HepG2 (cell line): ENCODE measurements around the gene DTX4. TPM values are rescaled to one million over a fixed set of nuclear protein-coding genes. Genes with fewer than 3 reads are reported as not detected.

Source experiments
- HMG20A ChIP-seq: IDR thresholded peaks from 2 replicates; pipeline ENCODE4 v1.6.1; 2016; ENCODE audit warnings: borderline replicate concordance
- MAZ ChIP-seq, 2 experiments: sonication (generic) in 1 of 2; formaldehyde crosslinking in 1 of 2; IDR thresholded peaks; 2 replicates each; pipeline versions ENCODE4 v1.5.0 to v1.6.1; 2012 to 2020; ENCODE audit warnings: low read depth in 2 of 2, mild to moderate bottlenecking in 2 of 2, borderline replicate concordance in 1 of 2, improper control_type of control experiment in 1 of 2, low read length in 1 of 2, missing genetic modification reagents in 1 of 2, moderate library complexity in 1 of 2
- NR2F6 ChIP-seq, 2 experiments: IDR thresholded peaks; 2 replicates each; pipeline ENCODE4 v1.6.1; 2016; ENCODE audit warnings: antibody characterized with exemption in 1 of 2, mild to moderate bottlenecking in 1 of 2
- RBM39 ChIP-seq: fragments of 200-400 bp; formaldehyde crosslinking; IDR thresholded peaks from one replicate; pipeline ENCODE4 v1.6.1; 2018; ENCODE audit warnings: antibody characterized with exemption, mild to moderate bottlenecking, low read depth, low read length; ENCODE audit not compliant: poor library complexity, severe bottlenecking
- RFXANK ChIP-seq: IDR thresholded peaks from 2 replicates; pipeline ENCODE4 v1.6.1; 2016
- TGIF2 ChIP-seq: IDR thresholded peaks from 2 replicates; pipeline ENCODE4 v1.6.1; 2016; ENCODE audit warnings: control low read depth, missing compliant biosample characterization
- TRIM24 ChIP-seq: sonication (generic); formaldehyde crosslinking; IDR thresholded peaks from 2 replicates; pipeline ENCODE4 v1.8.0; 2022; ENCODE audit warnings: mild to moderate bottlenecking, missing genetic modification reagents
- ZFP37 ChIP-seq: sonication (generic); formaldehyde crosslinking; IDR thresholded peaks from 2 replicates; pipeline ENCODE4 v1.4.0; 2020; ENCODE audit warnings: missing genetic modification reagents, borderline replicate concordance
- ZNF17 ChIP-seq: sonication (generic); formaldehyde crosslinking; IDR thresholded peaks from 2 replicates; pipeline ENCODE4 v1.5.0; 2020; ENCODE audit warnings: mild to moderate bottlenecking, missing genetic modification reagents
- ZNF367 ChIP-seq: sonication (generic); formaldehyde crosslinking; IDR thresholded peaks from 2 replicates; pipeline ENCODE4 v1.4.0; 2020; ENCODE audit warnings: missing genetic modification reagents, borderline replicate concordance
- ZNF563 ChIP-seq: sonication (generic); formaldehyde crosslinking; IDR thresholded peaks from 2 replicates; pipeline ENCODE4 v1.8.0; 2022; ENCODE audit warnings: mild to moderate bottlenecking, moderate library complexity, missing genetic modification reagents
- ZNF614 ChIP-seq: IDR thresholded peaks from 2 replicates; pipeline ENCODE4 v1.6.1; 2018; ENCODE audit warnings: missing biosample characterization, missing genetic modification reagents, inconsistent platforms, borderline replicate concordance
- ZNF615 ChIP-seq: sonication (generic); formaldehyde crosslinking; IDR thresholded peaks from 2 replicates; pipeline ENCODE4 v1.5.0; 2020; ENCODE audit warnings: mild to moderate bottlenecking, missing genetic modification reagents, borderline replicate concordance
- ZNF816 ChIP-seq: sonication (generic); formaldehyde crosslinking; IDR thresholded peaks from 2 replicates; pipeline ENCODE4 v1.8.0; 2022; ENCODE audit warnings: missing genetic modification reagents, mild to moderate bottlenecking, borderline replicate concordance
- polyA plus RNA-seq, 8 experiments: library from polyadenylated mRNA; depleted of rRNA in 3 of 8; stranded (reverse) in 7 of 8; unstranded in 1 of 8; fragments of >200 nt; fragmentation: Illumina TruSeq in 4 of 8; extraction: Trizol in 4 of 8; gene quantifications; 2 replicates each; pipeline versions ENCODE4 v1.2.1 to v1.2.3, GENCODE V29; 2011 to 2016; ENCODE audit warnings: low read depth in 4 of 8, missing spikeins in 1 of 8, mixed read lengths in 1 of 8; ENCODE audit not compliant: insufficient read depth in 1 of 8
- total RNA-seq, 5 experiments: library from RNA; depleted of rRNA; stranded (reverse); fragments of >200 nt; fragmentation: Illumina TruSeq; extraction: Trizol; gene quantifications; 2 replicates each; pipeline ENCODE4 v1.2.3, GENCODE V29; 2016; ENCODE audit warnings: low read depth in 1 of 5
- TF ChIP-seq, protein P1 (sequence below): sonication (generic); formaldehyde crosslinking; IDR thresholded peaks from 2 replicates; pipeline ENCODE4 v1.4.0; 2020; ENCODE audit warnings: missing genetic modification reagents
- TF ChIP-seq, protein P2 (sequence below): sonication (generic); formaldehyde crosslinking; IDR thresholded peaks from 2 replicates; pipeline ENCODE4 v1.8.1; 2023; ENCODE audit warnings: mild to moderate bottlenecking, missing genetic modification reagents, borderline replicate concordance
- TF ChIP-seq, protein P3 (sequence below): IDR thresholded peaks from 2 replicates; pipeline ENCODE4 v1.6.1; 2016; ENCODE audit warnings: mild to moderate bottlenecking, missing biosample characterization, missing genetic modification reagents
- TF ChIP-seq, protein P4 (sequence below): sonication (generic); formaldehyde crosslinking; IDR thresholded peaks from 2 replicates; pipeline ENCODE4 v1.4.0; 2020; ENCODE audit warnings: mild to moderate bottlenecking, missing genetic modification reagents, borderline replicate concordance
- TF ChIP-seq, protein P5 (sequence below): sonication (generic); formaldehyde crosslinking; IDR thresholded peaks from 2 replicates; pipeline ENCODE4 v1.8.0; 2022; ENCODE audit warnings: mild to moderate bottlenecking, missing genetic modification reagents, borderline replicate concordance

Gene DTX4
- total and polyA plus RNA-seq, 2 of the 13 experiments (the other 11 are each of a cell fraction or from before 2014, with no cell fraction given) = 0.67 to 5.6 TPM

DNA sequence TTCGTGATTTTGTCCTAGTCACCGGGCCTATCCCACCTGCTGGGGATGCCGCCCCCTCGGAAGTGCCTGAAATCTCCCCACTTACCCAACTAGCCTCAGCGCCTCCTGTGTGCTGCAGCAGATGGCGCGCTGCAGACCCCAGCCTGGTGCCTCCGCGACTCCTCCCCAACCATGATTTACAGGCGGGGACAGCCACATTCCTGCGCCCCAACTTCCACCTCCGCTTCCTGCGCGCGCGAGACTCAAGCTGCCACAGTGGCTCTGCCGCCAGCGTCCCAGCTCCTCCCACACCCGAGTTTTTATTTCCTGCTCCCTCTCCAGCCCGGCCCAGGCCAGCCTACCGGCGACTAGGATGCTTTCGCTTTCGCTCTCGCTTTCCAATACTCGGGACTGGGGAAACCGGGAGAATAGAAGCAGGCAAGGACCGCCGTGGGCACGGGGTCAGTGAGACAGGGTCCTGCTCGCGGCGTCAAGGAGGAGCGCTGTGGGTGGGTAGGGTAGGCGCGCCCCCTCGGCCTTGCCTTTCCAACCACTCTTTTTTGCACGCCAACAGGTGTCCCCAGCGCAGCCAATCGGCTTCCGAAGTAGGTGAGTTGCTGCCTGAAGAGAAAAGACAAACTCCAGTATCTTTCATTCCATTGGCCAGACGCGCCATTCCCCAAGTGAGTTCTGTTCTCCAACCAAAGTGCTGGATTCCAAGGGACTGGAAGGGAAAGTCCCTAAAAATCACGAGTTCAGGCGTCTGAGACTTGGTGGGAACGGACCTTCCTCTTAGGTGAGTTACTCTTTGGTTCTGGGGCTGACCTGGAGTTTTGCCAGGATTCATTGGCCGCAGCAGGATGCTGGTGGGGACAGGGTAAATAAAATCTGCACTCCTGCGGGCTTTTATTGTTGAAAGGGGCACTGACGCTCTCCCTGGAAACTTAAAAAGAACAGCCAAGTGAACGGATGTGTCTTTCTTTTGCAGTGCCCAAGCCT, 29.1 kb upstream of the DTX4 start, which contains the start of gene FAM111A (continued):
- TF ChIP-seq, protein P1, sequence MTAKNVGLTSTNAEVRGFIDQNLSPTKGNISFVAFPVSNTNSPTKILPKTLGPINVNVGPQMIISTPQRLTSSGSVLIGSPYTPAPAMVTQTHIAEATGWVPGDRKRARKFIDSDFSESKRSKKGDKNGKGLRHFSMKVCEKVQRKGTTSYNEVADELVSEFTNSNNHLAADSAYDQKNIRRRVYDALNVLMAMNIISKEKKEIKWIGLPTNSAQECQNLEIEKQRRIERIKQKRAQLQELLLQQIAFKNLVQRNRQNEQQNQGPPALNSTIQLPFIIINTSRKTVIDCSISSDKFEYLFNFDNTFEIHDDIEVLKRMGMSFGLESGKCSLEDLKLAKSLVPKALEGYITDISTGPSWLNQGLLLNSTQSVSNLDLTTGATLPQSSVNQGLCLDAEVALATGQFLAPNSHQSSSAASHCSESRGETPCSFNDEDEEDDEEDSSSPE (CRISPR knock-in tag) = peak; percentile 76
- no peak for TF ChIP-seq TGIF2 (CRISPR knock-in tag)
- no peak for TF ChIP-seq ZNF615
- TF ChIP-seq MAZ (IDR thresholded peaks at IDR 0.05; ENCODE audit: borderline replicate concordance, low read depth, low read length) = peak; percentile 47; the same call in 1 of the 2 replicates
- 0 out of 2 replicates have a peak, but pooled peaks have one; percentile 38 for TF ChIP-seq MAZ (CRISPR knock-in tag; IDR thresholded peaks at IDR 0.05; ENCODE audit: low read depth)
- no peak for TF ChIP-seq ZNF816
- no peak for TF ChIP-seq NR2F6 (IDR thresholded peaks at IDR 0.05)
- no peak for TF ChIP-seq NR2F6 (CRISPR knock-in tag; IDR thresholded peaks at IDR 0.05)
- 0 out of 2 replicates have a peak, but pooled peaks have one; percentile 52 for TF ChIP-seq ZFP37 (CRISPR knock-in tag)
- TF ChIP-seq RFXANK (CRISPR knock-in tag) = no peak
- TF ChIP-seq, protein P2, sequence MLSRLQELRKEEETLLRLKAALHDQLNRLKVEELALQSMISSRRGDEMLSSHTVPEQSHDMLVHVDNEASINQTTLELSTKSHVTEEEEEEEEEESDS (CRISPR knock-in tag) = 0 out of 2 replicates have a peak, but pooled peaks have one; percentile 64
- no peak for TF ChIP-seq TRIM24 (CRISPR knock-in tag)
- TF ChIP-seq, protein P3, sequence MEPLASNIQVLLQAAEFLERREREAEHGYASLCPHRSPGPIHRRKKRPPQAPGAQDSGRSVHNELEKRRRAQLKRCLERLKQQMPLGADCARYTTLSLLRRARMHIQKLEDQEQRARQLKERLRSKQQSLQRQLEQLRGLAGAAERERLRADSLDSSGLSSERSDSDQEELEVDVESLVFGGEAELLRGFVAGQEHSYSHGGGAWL (CRISPR knock-in tag) = peak; percentile 26; the same call in 1 of the 2 replicates
- TF ChIP-seq ZNF17 (CRISPR knock-in tag) = no peak
- no peak for TF ChIP-seq RBM39
- TF ChIP-seq, protein P4, sequence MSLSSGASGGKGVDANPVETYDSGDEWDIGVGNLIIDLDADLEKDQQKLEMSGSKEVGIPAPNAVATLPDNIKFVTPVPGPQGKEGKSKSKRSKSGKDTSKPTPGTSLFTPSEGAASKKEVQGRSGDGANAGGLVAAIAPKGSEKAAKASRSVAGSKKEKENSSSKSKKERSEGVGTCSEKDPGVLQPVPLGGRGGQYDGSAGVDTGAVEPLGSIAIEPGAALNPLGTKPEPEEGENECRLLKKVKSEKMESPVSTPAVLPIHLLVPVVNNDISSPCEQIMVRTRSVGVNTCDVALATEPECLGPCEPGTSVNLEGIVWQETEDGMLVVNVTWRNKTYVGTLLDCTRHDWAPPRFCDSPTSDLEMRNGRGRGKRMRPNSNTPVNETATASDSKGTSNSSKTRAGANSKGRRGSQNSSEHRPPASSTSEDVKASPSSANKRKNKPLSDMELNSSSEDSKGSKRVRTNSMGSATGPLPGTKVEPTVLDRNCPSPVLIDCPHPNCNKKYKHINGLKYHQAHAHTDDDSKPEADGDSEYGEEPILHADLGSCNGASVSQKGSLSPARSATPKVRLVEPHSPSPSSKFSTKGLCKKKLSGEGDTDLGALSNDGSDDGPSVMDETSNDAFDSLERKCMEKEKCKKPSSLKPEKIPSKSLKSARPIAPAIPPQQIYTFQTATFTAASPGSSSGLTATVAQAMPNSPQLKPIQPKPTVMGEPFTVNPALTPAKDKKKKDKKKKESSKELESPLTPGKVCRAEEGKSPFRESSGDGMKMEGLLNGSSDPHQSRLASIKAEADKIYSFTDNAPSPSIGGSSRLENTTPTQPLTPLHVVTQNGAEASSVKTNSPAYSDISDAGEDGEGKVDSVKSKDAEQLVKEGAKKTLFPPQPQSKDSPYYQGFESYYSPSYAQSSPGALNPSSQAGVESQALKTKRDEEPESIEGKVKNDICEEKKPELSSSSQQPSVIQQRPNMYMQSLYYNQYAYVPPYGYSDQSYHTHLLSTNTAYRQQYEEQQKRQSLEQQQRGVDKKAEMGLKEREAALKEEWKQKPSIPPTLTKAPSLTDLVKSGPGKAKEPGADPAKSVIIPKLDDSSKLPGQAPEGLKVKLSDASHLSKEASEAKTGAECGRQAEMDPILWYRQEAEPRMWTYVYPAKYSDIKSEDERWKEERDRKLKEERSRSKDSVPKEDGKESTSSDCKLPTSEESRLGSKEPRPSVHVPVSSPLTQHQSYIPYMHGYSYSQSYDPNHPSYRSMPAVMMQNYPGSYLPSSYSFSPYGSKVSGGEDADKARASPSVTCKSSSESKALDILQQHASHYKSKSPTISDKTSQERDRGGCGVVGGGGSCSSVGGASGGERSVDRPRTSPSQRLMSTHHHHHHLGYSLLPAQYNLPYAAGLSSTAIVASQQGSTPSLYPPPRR (CRISPR knock-in tag) = peak; percentile 40; the same call in 1 of the 2 replicates
- no peak for TF ChIP-seq HMG20A
- TF ChIP-seq ZNF367 = no peak
- TF ChIP-seq ZNF614 = 0 out of 2 replicates have a peak, but pooled peaks have one; percentile 34
- TF ChIP-seq, protein P5, sequence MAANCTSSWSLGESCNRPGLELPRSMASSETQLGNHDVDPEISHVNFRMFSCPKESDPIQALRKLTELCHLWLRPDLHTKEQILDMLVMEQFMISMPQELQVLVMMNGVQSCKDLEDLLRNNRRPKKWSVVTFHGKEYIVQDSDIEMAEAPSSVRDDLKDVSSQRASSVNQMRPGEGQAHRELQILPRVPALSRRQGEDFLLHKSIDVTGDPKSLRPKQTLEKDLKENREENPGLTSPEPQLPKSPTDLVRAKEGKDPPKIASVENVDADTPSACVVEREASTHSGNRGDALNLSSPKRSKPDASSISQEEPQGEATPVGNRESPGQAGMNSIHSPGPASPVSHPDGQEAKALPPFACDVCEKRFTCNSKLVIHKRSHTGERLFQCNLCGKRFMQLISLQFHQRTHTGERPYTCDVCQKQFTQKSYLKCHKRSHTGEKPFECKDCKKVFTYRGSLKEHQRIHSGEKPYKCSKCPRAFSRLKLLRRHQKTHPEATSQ (CRISPR knock-in tag) = peak; percentile 83; the same call in 1 of the 2 replicates
- peak; percentile 59 for TF ChIP-seq ZNF563 (CRISPR knock-in tag)
